UCSD-AML1 (cell line): ENCODE measurements around the gene HMCES.
"Not testable (repeated sequence)": the region's sequence is repeated elsewhere in the genome, so short reads cannot be mapped to it uniquely, and the experiment has no call there.

Experiments
- DNase-seq: peaks from one replicate; lab custom pipeline; 2025; ENCODE audit not compliant: unreplicated experiment; lab: John Stamatoyannopoulos, UW

Gene HMCES

GRCh38 chr3:129320261-129320660 lies 41.6 kb downstream of the HMCES start:
- DNase-seq: no peak

- DNase-seq: no peak
Measured at GRCh38 chr3:129320825-129321487, 42.3 kb downstream of the HMCES start.

- no peak for DNase-seq
Measured at GRCh38 chr3:129321887-129322286, 43.2 kb downstream of the HMCES start.

- DNase-seq: no peak
Measured at GRCh38 chr3:129323651-129324294, 45.1 kb downstream of the HMCES start.

GRCh38 chr3:129324855-129325254 lies 46.2 kb downstream of the HMCES start:
- DNase-seq: no peak

- no peak for DNase-seq
Measured at GRCh38 chr3:129325383-129325782, 46.7 kb downstream of the HMCES start.

GRCh38 chr3:129326138-129326537 lies 47.5 kb downstream of the HMCES start:
- DNase-seq: no peak

GRCh38 chr3:129326595-129326994 lies 47.9 kb downstream of the HMCES start:
- no peak for DNase-seq

- no peak for DNase-seq
Measured at GRCh38 chr3:129327510-129327909, 48.8 kb downstream of the HMCES start.

GRCh38 chr3:129329858-129330257 lies 51.2 kb downstream of the HMCES start:
- DNase-seq: no peak

GRCh38 chr3:129330409-129330808 lies 51.7 kb downstream of the HMCES start:
- DNase-seq: no peak

- DNase-seq: no peak
Measured at GRCh38 chr3:129333891-129334290, 55.2 kb downstream of the HMCES start.

GRCh38 chr3:129336093-129336706 lies 57.5 kb downstream of the HMCES start:
- no peak for DNase-seq

GRCh38 chr3:129337719-129338118 lies 59.0 kb downstream of the HMCES start:
- DNase-seq: not testable (repeated sequence)

- DNase-seq: not testable (repeated sequence)
Measured at GRCh38 chr3:129339186-129339585, 60.5 kb downstream of the HMCES start.

- not testable (repeated sequence) for DNase-seq
Measured at GRCh38 chr3:129339833-129340232, 61.2 kb downstream of the HMCES start.

- no peak for DNase-seq
Measured at GRCh38 chr3:129341331-129342141, 62.9 kb downstream of the HMCES start.

- DNase-seq: no peak
Measured at GRCh38 chr3:129343643-129344360, 65.1 kb downstream of the HMCES start.

GRCh38 chr3:129344540-129345220 lies 66.0 kb downstream of the HMCES start:
- no peak for DNase-seq

GRCh38 chr3:129345281-129345680 lies 66.6 kb downstream of the HMCES start:
- no peak for DNase-seq
